HG02970 (cell line): ENCODE measurements around the gene ZNF496.
A peak's percentile ranks its signal among the peaks of the same experiment; 100 is the strongest.

ENCODE experiments used
- ATAC-seq: cut with Tn5 transposase; IDR thresholded peaks from one replicate; pipeline ENCODE4 v1.9.1; 2021; ENCODE audit warnings: mild to moderate bottlenecking, moderate library complexity, moderate number of reproducible peaks; ENCODE audit not compliant: unreplicated experiment, low FRiP score

ZNF496 gene

DNA sequence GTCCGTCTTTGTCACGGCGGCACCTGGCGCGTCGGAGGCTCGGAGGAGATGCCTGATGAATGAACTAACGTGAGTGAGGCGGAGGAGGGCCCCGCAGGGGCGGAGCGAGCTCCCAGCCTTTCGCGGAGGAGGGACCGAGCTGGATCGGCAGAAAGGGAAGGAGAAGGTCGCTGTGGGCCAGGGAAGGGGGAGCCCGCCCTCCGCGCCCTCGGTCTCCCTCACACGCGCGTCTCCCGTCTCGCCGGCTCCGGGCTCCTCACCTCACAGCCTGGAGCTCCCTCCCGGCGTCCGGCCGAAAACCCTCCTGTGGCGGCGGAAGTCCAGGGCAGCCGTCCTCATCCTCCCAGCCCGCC is 519 bp downstream of the ZNF496 start:
- ATAC-seq = peak; percentile 47

DNA sequence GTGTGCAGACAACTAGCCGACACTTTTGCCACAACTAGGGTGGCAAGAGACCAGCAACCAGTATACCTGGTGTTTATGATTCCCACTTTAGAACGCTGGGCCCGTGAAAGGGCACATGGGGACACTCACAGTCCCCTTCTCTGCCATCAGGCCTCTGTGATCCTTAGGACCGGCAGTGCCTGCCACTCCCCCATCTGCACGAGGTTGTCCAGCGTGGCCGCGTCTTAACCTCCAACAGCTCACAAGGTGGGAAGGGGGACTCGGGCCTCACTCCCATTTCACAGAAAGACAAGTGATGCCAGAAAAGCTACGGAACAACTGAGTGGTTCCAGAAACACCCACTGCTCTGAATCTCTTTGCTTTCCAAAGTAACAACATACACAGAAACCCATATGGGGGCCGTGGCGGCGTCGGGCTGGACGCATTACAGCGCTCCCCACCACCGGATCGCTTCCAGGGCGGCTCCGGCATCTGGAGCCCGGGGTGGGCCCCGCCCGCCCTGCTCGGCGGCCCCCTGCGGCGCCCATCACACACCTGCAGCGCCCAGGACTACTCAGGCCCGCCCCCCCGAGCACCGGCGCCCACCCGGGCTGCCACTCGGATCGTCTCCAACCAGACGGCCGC is 1.0 kb downstream of the ZNF496 start:
- ATAC-seq = no peak

- no peak for ATAC-seq
Measured at GRCh38 chr1:247329097-247329617, 2.5 kb downstream of the ZNF496 start.

- ATAC-seq = no peak
Measured at GRCh38 chr1:247328311-247328710, 3.4 kb downstream of the ZNF496 start.

DNA sequence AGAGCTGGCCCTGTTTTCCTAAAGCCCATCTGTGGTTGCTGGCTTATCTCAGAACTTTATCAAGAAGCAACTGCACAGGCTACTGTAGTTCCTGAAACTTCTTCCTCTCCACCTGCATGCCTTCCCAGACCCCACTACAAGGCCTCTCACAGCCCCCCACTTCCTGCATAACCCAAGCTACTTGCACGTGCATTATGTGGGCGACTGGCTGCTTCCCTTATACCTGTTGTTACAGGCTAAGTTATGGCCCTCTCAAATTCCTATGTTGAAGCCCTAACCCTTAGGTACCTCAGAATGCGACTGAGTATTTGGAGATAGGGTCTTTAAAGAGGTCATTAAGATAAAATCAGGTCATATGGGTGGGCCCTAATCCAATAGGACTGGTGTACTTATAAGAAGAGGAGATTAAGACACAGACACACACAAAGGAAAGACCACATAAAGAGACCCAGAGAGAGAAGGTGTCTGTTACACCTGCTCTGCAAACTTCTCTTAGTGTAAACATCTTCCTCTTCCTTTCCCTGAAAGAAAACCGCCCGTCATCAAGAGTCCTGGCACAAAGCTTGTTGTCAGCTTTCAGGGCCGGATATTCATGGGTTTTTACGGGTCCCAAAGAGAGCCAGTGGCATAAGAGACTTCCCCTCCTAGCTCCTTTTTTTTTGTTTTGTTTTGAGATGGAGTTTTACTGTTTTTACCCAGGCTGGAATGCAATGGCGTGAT is 5.1 kb downstream of the ZNF496 start:
- no peak for ATAC-seq

- no peak for ATAC-seq
Measured at GRCh38 chr1:247324923-247325322, 6.7 kb downstream of the ZNF496 start.

GRCh38 chr1:247324204-247324787 is 7.4 kb downstream of the ZNF496 start:
- ATAC-seq = no peak

- ATAC-seq = no peak
Measured at GRCh38 chr1:247322849-247323586, 8.6 kb downstream of the ZNF496 start.

DNA sequence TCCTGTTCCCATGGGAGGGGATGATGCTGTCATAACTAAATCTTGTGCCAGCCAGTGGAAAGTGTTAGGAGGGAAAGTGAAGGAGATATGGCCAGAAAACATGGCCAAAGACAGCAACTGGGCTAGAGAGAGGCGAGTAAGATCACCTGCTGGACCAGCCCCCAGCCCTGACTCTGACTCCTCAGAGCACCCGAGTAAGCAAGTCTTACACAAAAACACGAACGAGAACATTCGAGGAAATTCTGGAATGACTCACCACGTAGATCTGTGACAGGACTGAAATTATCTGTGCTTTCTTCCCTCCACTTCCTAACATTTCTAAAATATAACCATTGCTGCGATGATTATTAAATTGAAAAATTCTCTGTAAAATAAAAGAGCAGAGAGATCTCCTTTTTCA is 9.2 kb downstream of the ZNF496 start:
- no peak for ATAC-seq

- no peak for ATAC-seq
Measured at GRCh38 chr1:247317702-247318101, 14.0 kb downstream of the ZNF496 start.

GRCh38 chr1:247316590-247317197 is 15.0 kb downstream of the ZNF496 start:
- no peak for ATAC-seq

GRCh38 chr1:247304031-247304430 is 27.6 kb downstream of the ZNF496 start:
- ATAC-seq = no peak

- no peak for ATAC-seq
Measured at GRCh38 chr1:247303216-247303615, 28.5 kb downstream of the ZNF496 start.

DNA sequence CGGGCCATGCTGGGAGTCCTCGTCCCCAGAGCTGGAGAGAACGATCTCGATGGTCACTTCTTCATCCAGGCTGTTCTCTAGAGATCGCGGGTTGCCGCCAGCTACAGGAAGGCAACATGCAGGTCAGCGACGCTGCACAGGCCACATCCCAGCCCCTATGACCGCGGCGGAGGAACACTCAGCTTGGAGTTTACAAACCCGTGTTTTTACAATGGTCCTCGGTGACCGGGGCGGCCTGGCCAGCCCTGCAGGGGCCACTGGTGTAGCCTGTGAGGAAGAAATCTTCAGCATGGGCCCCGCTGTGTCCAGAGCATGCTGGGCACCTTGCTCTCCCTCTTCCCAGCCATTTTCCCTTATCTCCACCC is 30.5 kb downstream of the ZNF496 start:
- ATAC-seq = no peak

- no peak for ATAC-seq
Measured at GRCh38 chr1:247300491-247301175, 31.0 kb downstream of the ZNF496 start.

DNA sequence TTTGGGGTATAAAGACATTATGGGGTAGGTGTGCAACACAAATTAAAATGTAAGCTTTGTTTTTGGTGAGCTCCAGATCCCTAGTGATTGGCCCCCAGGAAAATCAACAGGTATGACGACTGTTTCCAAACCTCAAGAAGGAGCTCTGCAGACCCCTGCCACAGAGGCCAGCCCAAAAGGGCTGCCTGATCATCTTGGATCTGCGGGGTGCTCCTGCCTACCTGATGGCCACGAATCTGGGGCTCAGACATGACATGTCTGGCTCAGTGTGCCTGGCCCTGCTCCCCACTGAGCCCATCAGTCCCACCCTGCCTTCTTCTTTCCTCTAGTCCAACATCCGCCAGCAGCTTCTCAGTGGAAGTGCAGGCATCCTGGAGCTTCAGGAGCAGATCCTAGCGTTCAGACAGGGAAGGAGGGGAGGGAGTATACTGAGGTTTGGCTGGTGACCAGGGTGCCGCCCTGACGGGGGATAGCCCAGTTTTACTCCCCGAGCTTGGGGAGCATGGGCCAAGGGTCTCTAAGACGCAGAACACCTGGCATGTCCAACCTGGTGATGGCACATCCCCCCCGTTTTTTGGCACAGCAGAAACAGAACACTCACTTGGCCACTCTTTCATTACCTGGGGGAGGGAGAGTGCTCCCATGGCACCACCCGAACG is 31.8 kb downstream of the ZNF496 start:
- no peak for ATAC-seq

- no peak for ATAC-seq
Measured at GRCh38 chr1:247298701-247299100, 33.0 kb downstream of the ZNF496 start.

DNA sequence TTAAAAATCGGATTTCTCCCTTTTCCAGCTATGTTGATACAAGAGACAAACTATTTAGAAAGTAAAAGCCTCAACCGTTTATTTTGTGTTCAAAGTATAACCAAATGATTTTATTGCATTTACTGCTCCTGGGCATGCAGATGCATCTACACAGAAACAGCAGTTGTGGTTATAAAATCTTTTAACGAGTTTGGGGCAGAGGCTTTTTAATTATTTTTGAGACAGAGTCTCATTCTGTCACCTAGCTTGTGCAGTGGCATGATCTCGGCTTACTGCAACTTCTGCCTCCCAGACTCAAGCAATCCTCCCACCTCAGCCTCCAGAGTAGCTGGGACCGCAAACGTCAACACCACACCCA is 33.6 kb downstream of the ZNF496 start:
- ATAC-seq = no peak

DNA sequence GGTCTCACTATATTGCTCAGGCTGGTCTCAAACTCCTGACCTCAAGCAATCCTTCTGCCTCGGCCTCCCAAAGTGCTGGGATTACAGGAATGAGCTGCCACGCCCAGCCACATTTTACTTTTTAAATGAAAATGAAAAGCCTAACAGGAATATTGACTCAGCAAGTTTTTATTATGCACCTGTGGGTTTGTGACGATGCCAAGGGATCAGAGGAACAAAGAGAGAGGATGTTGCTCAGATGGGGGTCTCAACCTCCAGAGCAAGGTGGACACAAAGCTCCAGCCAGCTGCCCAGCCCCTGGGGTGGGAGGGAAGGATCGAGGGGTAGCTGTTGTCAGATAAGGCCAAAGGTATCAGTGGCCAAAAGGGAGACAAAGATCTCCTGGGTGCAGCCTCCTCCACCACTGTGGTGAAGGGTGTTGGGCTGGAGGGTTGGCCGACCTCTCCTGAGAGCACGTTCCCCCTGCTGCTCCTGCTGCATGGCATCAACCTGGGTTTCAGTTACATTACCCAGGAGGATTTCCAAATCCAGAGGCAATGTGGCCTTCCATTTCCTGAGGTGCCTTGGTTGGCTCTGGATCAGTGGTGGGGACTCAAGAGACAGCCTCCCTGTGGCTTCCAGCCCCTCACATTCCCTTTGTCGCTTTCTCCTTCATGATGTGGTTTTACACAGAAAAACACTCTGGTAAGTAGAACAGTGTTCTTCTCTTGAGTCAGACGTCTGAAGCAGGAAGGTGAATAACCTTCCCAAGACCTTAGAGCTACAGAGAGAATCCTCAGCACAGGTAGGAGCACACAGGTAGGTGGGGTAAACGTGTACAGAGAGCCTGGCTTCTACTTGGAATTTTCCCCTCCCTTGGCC is 34.2 kb downstream of the ZNF496 start:
- ATAC-seq = no peak
